Measurements from ENCODE around the gene LAMB1.

DNA sequence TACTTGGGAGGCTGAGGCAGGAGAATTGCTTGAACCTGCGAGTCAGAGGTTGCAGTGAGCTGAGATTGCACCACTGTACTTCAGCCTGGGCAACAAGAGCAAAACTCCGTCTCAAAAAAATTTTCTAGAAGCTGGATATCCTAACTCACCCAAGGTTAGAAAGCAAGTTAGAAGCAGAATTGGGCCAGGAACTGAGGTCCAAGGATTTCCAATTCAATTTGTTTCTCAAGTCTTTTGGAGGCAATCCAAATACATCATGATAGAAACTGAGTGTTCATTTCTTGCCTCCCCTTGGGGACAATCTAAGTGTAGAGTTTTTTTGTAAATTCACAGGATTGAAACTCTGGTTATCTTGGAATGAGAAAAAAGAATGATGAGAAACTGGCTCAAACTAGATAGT is 45.5 kb downstream of the LAMB1 start:
- TF ChIP-seq, protein P1, sequence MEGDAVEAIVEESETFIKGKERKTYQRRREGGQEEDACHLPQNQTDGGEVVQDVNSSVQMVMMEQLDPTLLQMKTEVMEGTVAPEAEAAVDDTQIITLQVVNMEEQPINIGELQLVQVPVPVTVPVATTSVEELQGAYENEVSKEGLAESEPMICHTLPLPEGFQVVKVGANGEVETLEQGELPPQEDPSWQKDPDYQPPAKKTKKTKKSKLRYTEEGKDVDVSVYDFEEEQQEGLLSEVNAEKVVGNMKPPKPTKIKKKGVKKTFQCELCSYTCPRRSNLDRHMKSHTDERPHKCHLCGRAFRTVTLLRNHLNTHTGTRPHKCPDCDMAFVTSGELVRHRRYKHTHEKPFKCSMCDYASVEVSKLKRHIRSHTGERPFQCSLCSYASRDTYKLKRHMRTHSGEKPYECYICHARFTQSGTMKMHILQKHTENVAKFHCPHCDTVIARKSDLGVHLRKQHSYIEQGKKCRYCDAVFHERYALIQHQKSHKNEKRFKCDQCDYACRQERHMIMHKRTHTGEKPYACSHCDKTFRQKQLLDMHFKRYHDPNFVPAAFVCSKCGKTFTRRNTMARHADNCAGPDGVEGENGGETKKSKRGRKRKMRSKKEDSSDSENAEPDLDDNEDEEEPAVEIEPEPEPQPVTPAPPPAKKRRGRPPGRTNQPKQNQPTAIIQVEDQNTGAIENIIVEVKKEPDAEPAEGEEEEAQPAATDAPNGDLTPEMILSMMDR (IDR thresholded peaks at IDR 0.05), result no peak
- no peak for TF ChIP-seq POLR2A (IDR thresholded peaks at IDR 0.05)

Data from esophagus squamous epithelium (tissue), 4 donors.